Esophagus squamous epithelium (tissue), 4 donors: Measurements from ENCODE around the gene FBRS.

Source experiments
- POLR2A ChIP-seq, 4 donors: fragments of 450-650 bp; IDR thresholded peaks; one replicate each; pipeline ENCODE4 v1.6.1; 2017; ENCODE audit warnings: antibody characterized with exemption in 4 of 4, mild to moderate bottlenecking in 4 of 4, moderate library complexity in 3 of 4
- TF ChIP-seq, protein P1 (sequence below), 6 experiments: fragments of 450-650 bp in 4 of 6; fragments of 200-600 bp in 2 of 6; sonication (generic) in 2 of 6; IDR thresholded peaks; one replicate each; pipeline ENCODE4 v1.5.1; 2016 to 2019; ENCODE audit warnings: antibody characterized with exemption in 6 of 6, mild to moderate bottlenecking in 4 of 6, moderate library complexity in 4 of 6

DNA sequence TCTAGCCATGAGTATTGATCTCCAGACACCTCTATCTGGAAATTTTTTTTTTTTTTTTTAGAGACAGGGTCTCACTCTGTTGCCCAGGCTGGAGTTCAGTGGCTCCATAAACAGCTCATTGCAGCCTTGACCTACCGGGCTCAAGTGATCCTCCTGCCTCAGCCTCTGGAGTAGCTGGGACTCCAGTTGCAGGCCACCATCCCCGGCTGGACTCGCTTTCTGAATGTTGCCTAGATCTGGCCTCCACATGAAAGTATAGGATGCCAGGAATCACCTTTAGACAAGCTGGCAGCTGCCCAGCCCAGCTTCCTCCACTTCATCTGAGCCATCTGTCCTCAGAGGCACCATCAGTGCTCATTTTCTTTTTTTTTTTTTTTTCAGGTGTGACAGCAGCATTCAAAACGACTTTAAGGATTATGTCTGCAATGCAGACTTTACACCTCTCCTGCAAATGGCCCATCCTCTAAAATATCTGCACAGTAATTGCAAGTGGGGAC, 13.8 kb upstream of the FBRS start:
- TF ChIP-seq, protein P1, sequence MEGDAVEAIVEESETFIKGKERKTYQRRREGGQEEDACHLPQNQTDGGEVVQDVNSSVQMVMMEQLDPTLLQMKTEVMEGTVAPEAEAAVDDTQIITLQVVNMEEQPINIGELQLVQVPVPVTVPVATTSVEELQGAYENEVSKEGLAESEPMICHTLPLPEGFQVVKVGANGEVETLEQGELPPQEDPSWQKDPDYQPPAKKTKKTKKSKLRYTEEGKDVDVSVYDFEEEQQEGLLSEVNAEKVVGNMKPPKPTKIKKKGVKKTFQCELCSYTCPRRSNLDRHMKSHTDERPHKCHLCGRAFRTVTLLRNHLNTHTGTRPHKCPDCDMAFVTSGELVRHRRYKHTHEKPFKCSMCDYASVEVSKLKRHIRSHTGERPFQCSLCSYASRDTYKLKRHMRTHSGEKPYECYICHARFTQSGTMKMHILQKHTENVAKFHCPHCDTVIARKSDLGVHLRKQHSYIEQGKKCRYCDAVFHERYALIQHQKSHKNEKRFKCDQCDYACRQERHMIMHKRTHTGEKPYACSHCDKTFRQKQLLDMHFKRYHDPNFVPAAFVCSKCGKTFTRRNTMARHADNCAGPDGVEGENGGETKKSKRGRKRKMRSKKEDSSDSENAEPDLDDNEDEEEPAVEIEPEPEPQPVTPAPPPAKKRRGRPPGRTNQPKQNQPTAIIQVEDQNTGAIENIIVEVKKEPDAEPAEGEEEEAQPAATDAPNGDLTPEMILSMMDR (IDR thresholded peaks at IDR 0.05) = no peak
- no peak for TF ChIP-seq POLR2A (IDR thresholded peaks at IDR 0.05)
